Esophagus (tissue), 2 donors: ENCODE results near the gene ATRN. TPM values are rescaled to one million over a fixed set of nuclear protein-coding genes. Genes with fewer than 3 reads are reported as not detected.
"Not testable (repeated sequence)": the region's sequence is repeated elsewhere in the genome, so short reads cannot be mapped to it uniquely, and the experiment has no call there.

Experiments
- H3K27ac ChIP-seq, 2 donors: one replicate each; pipeline ENCODE4 v1.5.1; 2013; ENCODE audit warnings: low read depth in 2 of 2, mild to moderate bottlenecking in 2 of 2, inconsistent platforms in 1 of 2, low read length in 1 of 2, moderate library complexity in 1 of 2
- H3K27me3 ChIP-seq, 2 donors: one replicate each; pipeline ENCODE4 v1.6.1; 2013; ENCODE audit warnings: low read length in 2 of 2, control low read depth in 1 of 2, mild to moderate bottlenecking in 1 of 2; ENCODE audit not compliant: insufficient read depth in 2 of 2, control insufficient read depth in 1 of 2
- H3K36me3 ChIP-seq, 2 donors: one replicate each; pipeline ENCODE4 v1.6.1; 2013; ENCODE audit warnings: low read length in 1 of 2; ENCODE audit not compliant: control insufficient read depth in 2 of 2, insufficient read depth in 2 of 2
- H3K4me1 ChIP-seq, 2 donors: one replicate each; pipeline ENCODE4 v1.6.1; 2013; ENCODE audit warnings: low read length in 1 of 2; ENCODE audit not compliant: control insufficient read depth in 2 of 2, insufficient read depth in 2 of 2
- H3K4me3 ChIP-seq, 2 donors: one replicate each; pipeline ENCODE4 v1.5.1; 2013; ENCODE audit warnings: low read length in 2 of 2, mild to moderate bottlenecking in 2 of 2, low read depth in 1 of 2, moderate library complexity in 1 of 2
- H3K9me3 ChIP-seq, 2 donors: one replicate each; pipeline ENCODE4 v1.6.1; 2013; ENCODE audit warnings: mild to moderate bottlenecking in 2 of 2, low read depth in 1 of 2, low read length in 1 of 2, moderate library complexity in 1 of 2; ENCODE audit not compliant: control insufficient read depth in 2 of 2, insufficient read depth in 1 of 2
- WGBS, 2 donors: extraction: QIAGEN DNeasy Blood & Tissue Kit; methylation state at CpG; one replicate each; pipeline ENCODE4 v1.1.7; 2013; 5-methylcytosine and 5-hydroxymethylcytosine counted together
- polyA plus RNA-seq, 2 donors: library from polyadenylated mRNA; stranded (reverse); fragments of 200-250 nt; gene quantifications; one replicate each; pipeline ENCODE4 v1.2.3, GENCODE V29; 2013
- donor health status: healthy with polysubstance abuse.
- donor health status: Bipolar disorder and iron deficiency.

Gene ATRN
- polyA plus RNA-seq, 2 donors, result 2.4 to 5.1 TPM

GRCh38 chr20:3532089-3532615 lies 61.3 kb downstream of the ATRN start:
- Histone ChIP-seq H3K4me3 (no peak overlapping the region), H3K27ac (no peak overlapping the region), H3K36me3 (no peaks in the 10 kb centered on the region), H3K9me3 (no peaks in the 10 kb centered on the region), H3K27me3 (no peaks in the 10 kb centered on the region), H3K4me1 (no peaks in the 10 kb centered on the region)
- whole genome bisulfite sequencing, 2 donors, result 81 to 91% methylated on average over 3 of the region's 3 CpGs

DNA sequence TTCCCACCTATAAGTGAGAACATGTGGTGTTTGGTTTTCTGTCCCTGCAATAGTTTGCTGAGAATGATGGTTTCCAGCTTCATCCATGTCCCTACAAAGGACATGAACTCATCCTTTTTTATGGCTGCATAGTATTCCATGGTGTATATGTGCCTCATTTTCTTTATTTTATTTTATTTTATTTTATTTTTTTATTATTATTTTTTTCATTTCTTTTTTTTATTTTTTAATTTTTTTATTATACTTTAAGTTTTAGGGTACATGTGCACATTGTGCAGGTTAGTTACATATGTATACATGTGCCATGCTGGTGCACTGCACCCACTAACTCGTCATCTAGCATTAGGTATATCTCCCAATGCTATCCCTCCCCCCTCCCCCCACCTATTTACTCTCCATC lies 66.9 kb downstream of the ATRN start:
- not testable (repeated sequence) for H3K4me3 ChIP-seq, H3K36me3 ChIP-seq, H3K9me3 ChIP-seq, H3K4me1 ChIP-seq, H3K27ac ChIP-seq, H3K27me3 ChIP-seq
- WGBS, 2 donors, result 100% methylated on average over 1 of the region's 1 CpG; no CpG with 5 or more reads in 1 of the 2 donors

GRCh38 chr20:3539311-3540107 lies 68.7 kb downstream of the ATRN start:
- no peak overlapping the region for H3K27ac ChIP-seq
- no peaks in the 10 kb centered on the region for H3K9me3 ChIP-seq
- H3K4me3 ChIP-seq, result no peak overlapping the region
- H3K4me1 ChIP-seq, result no peaks in the 10 kb centered on the region
- no peaks in the 10 kb centered on the region for H3K27me3 ChIP-seq
- WGBS, 2 donors, result 68 to 83% methylated on average over 3 of the region's 3 CpGs
- H3K36me3 ChIP-seq, result no peaks in the 10 kb centered on the region

DNA sequence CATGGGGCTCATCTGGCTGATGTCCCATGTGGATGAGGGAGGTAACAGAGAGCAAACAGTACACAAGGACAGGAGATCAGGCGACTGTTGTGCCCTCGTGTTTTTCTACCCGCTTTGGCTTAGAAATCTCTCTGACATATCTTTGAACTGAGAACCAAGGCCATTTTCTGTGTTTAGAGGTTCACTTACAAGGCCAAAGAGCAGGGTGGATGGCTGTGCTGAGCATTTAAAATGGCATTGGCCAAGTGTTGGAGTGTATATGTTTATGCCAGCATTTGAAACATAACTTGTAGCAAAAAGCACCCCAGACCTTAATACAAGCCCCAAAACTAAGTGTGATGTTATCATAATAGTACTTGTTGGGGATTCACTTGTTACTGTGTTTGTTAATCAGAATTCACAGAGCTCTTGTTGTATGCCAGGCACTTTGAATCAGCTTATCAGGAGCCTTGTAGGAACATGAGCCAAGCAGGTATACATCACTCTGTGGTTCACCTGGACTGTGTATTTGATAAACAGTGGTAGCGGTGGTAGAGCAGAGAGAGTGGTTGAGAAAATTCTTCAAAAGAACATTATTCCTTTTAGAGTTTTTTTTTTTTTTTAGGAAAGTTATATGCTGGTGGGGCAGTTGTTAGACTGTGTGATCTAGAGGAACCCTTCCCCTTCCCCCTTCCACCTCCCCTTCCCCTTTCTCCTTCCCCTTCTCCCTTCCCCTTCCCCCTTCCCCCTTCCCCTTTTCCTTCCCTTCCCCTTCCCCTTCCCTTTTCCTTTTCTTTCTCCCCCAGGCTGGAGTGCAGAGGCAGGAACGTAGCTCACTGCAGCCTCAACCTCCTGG lies 71.3 kb downstream of the ATRN start:
- no peaks in the 10 kb centered on the region for H3K9me3 ChIP-seq
- no peaks in the 10 kb centered on the region for H3K27me3 ChIP-seq
- no peaks in the 10 kb centered on the region for H3K4me1 ChIP-seq
- 69 to 90% methylated on average over 5 of the region's 5 CpGs for WGBS, 2 donors
- H3K4me3 ChIP-seq, result no peak overlapping the region
- H3K27ac ChIP-seq, result no peak overlapping the region
- H3K36me3 ChIP-seq, result no peaks in the 10 kb centered on the region

DNA sequence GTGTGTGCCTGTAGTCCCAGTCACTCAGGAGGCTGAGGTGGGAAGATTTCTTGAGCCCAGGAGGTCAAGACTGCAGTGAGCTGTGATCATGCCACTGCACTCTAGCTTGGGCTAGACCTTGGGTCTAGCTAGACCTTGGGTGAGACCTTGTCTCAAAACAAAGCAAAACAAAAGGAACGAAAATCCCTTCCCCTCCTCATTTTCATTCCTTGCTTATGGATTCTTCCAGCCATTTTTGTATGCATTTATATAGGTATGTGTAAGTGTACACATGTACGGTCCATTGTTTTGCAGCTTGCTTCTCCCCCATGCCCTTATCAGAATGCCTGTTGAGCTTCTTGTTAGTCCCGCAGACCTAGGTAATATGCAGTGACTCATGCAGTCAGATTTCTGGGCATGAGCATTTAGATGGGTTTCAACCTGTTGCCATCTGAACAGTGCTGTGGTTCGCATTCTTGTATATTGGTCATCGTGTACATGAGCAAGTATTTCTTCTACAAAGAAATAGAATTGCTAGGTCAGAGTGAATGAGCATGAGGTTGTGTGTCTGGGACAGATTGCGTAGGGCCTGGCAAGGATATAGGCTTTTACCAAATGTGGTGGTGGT lies 73.2 kb downstream of the ATRN start:
- Histone ChIP-seq H3K4me1 (no peaks in the 10 kb centered on the region), H3K36me3 (no peaks in the 10 kb centered on the region), H3K4me3 (no peak overlapping the region), H3K27ac (peak overlapping the region in 1 of 2 donors; percentile 31), H3K9me3 (no peaks in the 10 kb centered on the region), H3K27me3 (no peaks in the 10 kb centered on the region)
- 67 to 74% methylated on average over 6 of the region's 6 CpGs for WGBS, 2 donors

- Histone ChIP-seq H3K36me3 (no peaks in the 10 kb centered on the region), H3K4me1 (no peaks in the 10 kb centered on the region), H3K27ac (no peak overlapping the region), H3K9me3 (no peaks in the 10 kb centered on the region), H3K27me3 (no peaks in the 10 kb centered on the region), H3K4me3 (no peak overlapping the region)
- 49 to 68% methylated on average over 1 of the region's 1 CpG for WGBS, 2 donors
Measured at GRCh38 chr20:3545401-3545925, 74.6 kb downstream of the ATRN start.

- Histone ChIP-seq H3K27ac (no peak overlapping the region), H3K36me3 (peaks cover 3 to 6% of the 10 kb centered on the region in 2 donors), H3K9me3 (no peaks in the 10 kb centered on the region), H3K4me1 (no peaks in the 10 kb centered on the region), H3K4me3 (no peak overlapping the region), H3K27me3 (no peaks in the 10 kb centered on the region)
- WGBS, 2 donors, result 80 to 90% methylated on average over 1 of the region's 1 CpG
Measured at GRCh38 chr20:3547906-3548305, 77.1 kb downstream of the ATRN start.

DNA sequence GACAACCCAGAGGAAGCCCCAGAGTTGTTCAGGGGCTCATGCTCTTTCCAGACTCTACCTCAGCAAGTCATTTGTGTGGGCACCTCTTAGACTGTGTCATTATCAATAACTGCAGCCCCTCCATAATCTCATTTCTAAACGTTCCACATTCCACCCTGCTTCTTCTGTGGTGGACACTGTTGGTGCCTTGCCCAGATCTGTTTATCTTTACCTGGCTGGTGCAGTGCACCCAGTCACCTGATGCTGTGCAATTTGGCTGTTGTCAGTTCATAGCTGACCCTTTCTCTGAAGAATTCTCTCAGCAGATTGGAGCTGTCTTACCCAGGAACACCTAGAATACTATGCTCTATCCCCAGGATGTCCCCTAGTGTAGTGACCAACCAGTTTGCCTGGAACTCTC lies 80.0 kb downstream of the ATRN start:
- H3K4me1 ChIP-seq, result no peaks in the 10 kb centered on the region
- no peaks in the 10 kb centered on the region for H3K9me3 ChIP-seq
- H3K27ac ChIP-seq, result no peak overlapping the region
- no peak overlapping the region for H3K4me3 ChIP-seq
- H3K27me3 ChIP-seq, result no peaks in the 10 kb centered on the region
- WGBS, 2 donors, result 51 to 63% methylated on average over 1 of the region's 1 CpG
- H3K36me3 ChIP-seq, result peaks cover 3 to 6% of the 10 kb centered on the region in 2 donors

DNA sequence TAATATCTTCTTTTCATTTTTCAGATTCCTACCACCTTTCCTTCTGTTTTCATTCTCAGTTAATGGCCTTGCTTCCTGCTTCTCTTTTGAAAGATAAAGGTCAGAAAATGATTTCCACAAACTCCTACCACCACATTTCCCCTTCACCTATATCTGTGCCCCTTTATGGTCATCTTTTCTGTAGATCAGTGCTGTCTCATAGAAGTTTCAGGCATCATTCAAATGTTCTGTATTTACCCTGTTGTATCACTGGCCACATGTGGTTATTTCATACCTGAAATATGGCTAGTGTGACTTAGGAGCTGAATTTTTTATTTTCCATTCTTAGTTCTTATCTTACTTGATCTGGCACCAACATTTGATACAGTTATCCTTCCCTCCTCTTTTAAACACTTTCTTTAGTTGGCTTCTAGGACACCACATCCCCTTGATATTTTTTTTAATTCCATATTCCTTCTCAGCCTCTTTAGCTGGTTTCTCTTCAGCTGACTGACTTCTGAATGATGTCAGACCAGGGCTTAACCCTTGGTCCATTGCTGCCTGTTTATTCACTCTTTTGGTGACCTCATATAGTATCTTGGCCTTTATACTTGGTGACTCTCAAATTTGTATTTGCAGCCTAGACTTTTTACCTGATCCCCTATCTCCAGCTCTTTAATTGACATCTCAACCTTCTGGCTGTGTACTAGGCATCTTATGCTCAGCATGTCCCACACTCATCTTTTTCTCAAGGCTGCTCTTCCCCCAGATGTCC lies 81.0 kb downstream of the ATRN start:
- Histone ChIP-seq H3K27ac (no peak overlapping the region), H3K27me3 (no peaks in the 10 kb centered on the region), H3K4me3 (no peak overlapping the region), H3K4me1 (no peaks in the 10 kb centered on the region), H3K36me3 (peaks cover 3 to 6% of the 10 kb centered on the region in 2 donors), H3K9me3 (no peaks in the 10 kb centered on the region)
